ENCODE measurements around the gene GMPPA. TPM values are rescaled to one million over a fixed set of nuclear protein-coding genes. Genes with fewer than 3 reads are reported as not detected.

The GMPPA gene
- total and polyA plus RNA-seq, 10 donors = 21.2 to 45.5 (median 29.8) TPM

- Histone ChIP-seq H3K4me3 (no peak overlapping the region), H3K27ac (no peak overlapping the region), H3K9me3 (no peaks in the 10 kb centered on the region), H3K27me3 (replicated peaks in 1 of 7) (peaks cover 0 to 61% (median 0%) of the 10 kb centered on the region in 7 donors), H3K36me3 (no peaks in the 10 kb centered on the region), H3K4me1 (peaks cover 0 to 8% (median 2%) of the 10 kb centered on the region in 6 donors)
- WGBS, 5 donors = 6 to 18% (median 15%) methylated on average over 12 to 16 of the region's 16 CpGs
- no peak for TF ChIP-seq POLR2AphosphoS5 (IDR thresholded peaks at IDR 0.05)
- TF ChIP-seq CTCF (IDR thresholded peaks at IDR 0.05 in 8 of 11, conservative IDR thresholded peaks at IDR 0.05 in 3 of 11) = no peak
- no peak for TF ChIP-seq POLR2A (IDR thresholded peaks at IDR 0.05)
- intact Hi-C loops (cut with DNase I; ENCODE audit: low total_unique reads) = loop anchor here (10.0 kb wide), 1 partner anchor 58 kb away; no protein-coding TSS in a partner anchor
- DNase-seq = no peak
Measured at GRCh38 chr2:219476652-219477151, 22.0 kb upstream of the GMPPA start.

- WGBS, 5 donors = 76 to 87% (median 83%) methylated on average over 13 of the region's 13 CpGs
- Histone ChIP-seq H3K4me3 (no peak overlapping the region), H3K36me3 (no peaks in the 10 kb centered on the region), H3K4me1 (peaks cover 0 to 8% (median 2%) of the 10 kb centered on the region in 6 donors), H3K9me3 (no peaks in the 10 kb centered on the region), H3K27ac (no peak overlapping the region), H3K27me3 (replicated peaks in 1 of 7) (peaks cover 0 to 58% (median 0%) of the 10 kb centered on the region in 7 donors)
- DNase-seq = no peak
- intact Hi-C loops (cut with DNase I; ENCODE audit: low total_unique reads) = loop anchor here (10.0 kb wide), 1 partner anchor 58 kb away; no protein-coding TSS in a partner anchor
- TF ChIP-seq POLR2AphosphoS5 (IDR thresholded peaks at IDR 0.05) (no peak), POLR2A (IDR thresholded peaks at IDR 0.05) (no peak), CTCF (IDR thresholded peaks at IDR 0.05 in 8 of 11, conservative IDR thresholded peaks at IDR 0.05 in 3 of 11) (no peak)
Measured at GRCh38 chr2:219477179-219477578, 21.5 kb upstream of the GMPPA start.

GRCh38 chr2:219477815-219478214 lies 20.9 kb upstream of the GMPPA start:
- Histone ChIP-seq H3K27ac (no peak overlapping the region), H3K27me3 (replicated peaks in 1 of 7) (peaks cover 0 to 58% (median 6%) of the 10 kb centered on the region in 7 donors), H3K36me3 (no peaks in the 10 kb centered on the region), H3K4me1 (peaks cover 0 to 8% (median 2%) of the 10 kb centered on the region in 6 donors), H3K4me3 (no peak overlapping the region), H3K9me3 (no peaks in the 10 kb centered on the region)
- intact Hi-C loops (cut with DNase I; ENCODE audit: low total_unique reads) = loop anchor here (10.0 kb wide), 1 partner anchor 57 kb away; no protein-coding TSS in a partner anchor
- WGBS, 5 donors = 65 to 94% (median 92%) methylated on average over 13 to 15 of the region's 15 CpGs
- DNase-seq = no peak
- TF ChIP-seq POLR2A (IDR thresholded peaks at IDR 0.05) (no peak), POLR2AphosphoS5 (IDR thresholded peaks at IDR 0.05) (no peak), CTCF (IDR thresholded peaks at IDR 0.05 in 8 of 11, conservative IDR thresholded peaks at IDR 0.05 in 3 of 11) (no peak)

GRCh38 chr2:219478916-219479315 lies 19.8 kb upstream of the GMPPA start:
- TF ChIP-seq POLR2AphosphoS5 (IDR thresholded peaks at IDR 0.05) (no peak), CTCF (IDR thresholded peaks at IDR 0.05 in 8 of 11, conservative IDR thresholded peaks at IDR 0.05 in 3 of 11) (no peak), POLR2A (IDR thresholded peaks at IDR 0.05) (no peak)
- Histone ChIP-seq H3K27me3 (replicated peaks in 1 of 7) (peaks cover 0 to 58% (median 17%) of the 10 kb centered on the region in 7 donors), H3K36me3 (no peaks in the 10 kb centered on the region), H3K4me3 (no peak overlapping the region), H3K4me1 (peaks cover 0 to 15% (median 7%) of the 10 kb centered on the region in 6 donors), H3K9me3 (no peaks in the 10 kb centered on the region), H3K27ac (no peak overlapping the region)
- DNase-seq = no peak
- intact Hi-C loops (cut with DNase I; ENCODE audit: low total_unique reads) = loop anchor here (10.0 kb wide), 1 partner anchor 56 kb away; no protein-coding TSS in a partner anchor
- 74 to 87% (median 82%) methylated on average over 8 of the region's 8 CpGs for WGBS, 5 donors

All from spleen (tissue), 11 donors.